ENCODE measurements around the gene FAM78A.

Gene FAM78A

GRCh38 chr9:131292937-131293336 lies 16.6 kb upstream of the FAM78A start:
- Histone ChIP-seq H3K4me1 (ENCODE audit: control extremely low read depth in 1 of 4, control insufficient read depth in 4 of 4, insufficient read depth in 4 of 4, low read length in 3 of 4) (peaks cover 0 to 17% (median 7%) of the 10 kb centered on the region in 4 experiments), H3K9me3 (ENCODE audit: control extremely low read depth in 1 of 5, control insufficient read depth in 4 of 5, insufficient read depth in 2 of 5, low read depth in 1 of 5, low read length in 4 of 5) (no peaks in the 10 kb centered on the region), H3K27me3 (replicated peaks in 2 of 5; ENCODE audit: control insufficient read depth in 4 of 5, insufficient read depth in 5 of 5, low read length in 4 of 5) (no peaks in the 10 kb centered on the region), H3K36me3 (ENCODE audit: control insufficient read depth in 4 of 4, insufficient read depth in 4 of 4, low read length in 3 of 4) (no peaks in the 10 kb centered on the region), H3K4me3 (ENCODE audit: control insufficient read depth in 1 of 7, extremely low read depth in 1 of 7, insufficient read depth in 4 of 7, low read depth in 2 of 7, low read length in 6 of 7) (no peak overlapping the region), H3K27ac (ENCODE audit: insufficient read depth in 1 of 2, low read depth in 1 of 2, low read length in 2 of 2, poor library complexity in 1 of 2, severe bottlenecking in 2 of 2) (no peak overlapping the region)
- POLR2A ChIA-PET = interaction anchor here (0.5 to 1.1 kb wide), 2 partner anchors 38 to 107 kb away, joined by 3 read pairs; no protein-coding TSS in a partner anchor
- CTCF ChIA-PET = interaction anchor here (0.7 to 1.8 kb wide), 8 partner anchors 9 to 133 kb away, joined by 3 to 7 read pairs (median 4); no protein-coding TSS in a partner anchor
- no peak for DNase-seq
- 98% methylated on average over 6 of the region's 10 CpGs for WGBS (ENCODE audit: insufficient coverage)

- Histone ChIP-seq H3K27ac (ENCODE audit: insufficient read depth in 1 of 2, low read depth in 1 of 2, low read length in 2 of 2, poor library complexity in 1 of 2, severe bottlenecking in 2 of 2) (no peak overlapping the region), H3K4me3 (ENCODE audit: control insufficient read depth in 1 of 7, extremely low read depth in 1 of 7, insufficient read depth in 4 of 7, low read depth in 2 of 7, low read length in 6 of 7) (no peak overlapping the region), H3K36me3 (ENCODE audit: control insufficient read depth in 4 of 4, insufficient read depth in 4 of 4, low read length in 3 of 4) (no peaks in the 10 kb centered on the region), H3K9me3 (ENCODE audit: control extremely low read depth in 1 of 5, control insufficient read depth in 4 of 5, insufficient read depth in 2 of 5, low read depth in 1 of 5, low read length in 4 of 5) (no peaks in the 10 kb centered on the region), H3K27me3 (replicated peaks in 2 of 5; ENCODE audit: control insufficient read depth in 4 of 5, insufficient read depth in 5 of 5, low read length in 4 of 5) (no peaks in the 10 kb centered on the region), H3K4me1 (ENCODE audit: control extremely low read depth in 1 of 4, control insufficient read depth in 4 of 4, insufficient read depth in 4 of 4, low read length in 3 of 4) (peaks cover 0 to 17% (median 7%) of the 10 kb centered on the region in 4 experiments)
- ChIA-PET POLR2A (no interaction called here), CTCF (interaction anchor here (1.5 to 1.8 kb wide), 2 partner anchors 12 to 58 kb away, joined by 3 to 5 read pairs; no protein-coding TSS in a partner anchor)
- DNase-seq = no peak
- 93% methylated on average over 5 of the region's 7 CpGs for WGBS (ENCODE audit: insufficient coverage)
Observed at GRCh38 chr9:131291795-131292315, 15.5 kb upstream of the FAM78A start.

- Histone ChIP-seq H3K4me3 (ENCODE audit: control insufficient read depth in 1 of 7, extremely low read depth in 1 of 7, insufficient read depth in 4 of 7, low read depth in 2 of 7, low read length in 6 of 7) (peak overlapping the region in 1 of 7 experiments; percentile 64), H3K4me1 (ENCODE audit: control extremely low read depth in 1 of 4, control insufficient read depth in 4 of 4, insufficient read depth in 4 of 4, low read length in 3 of 4) (peaks cover 0 to 17% (median 7%) of the 10 kb centered on the region in 4 experiments), H3K27ac (ENCODE audit: insufficient read depth in 1 of 2, low read depth in 1 of 2, low read length in 2 of 2, poor library complexity in 1 of 2, severe bottlenecking in 2 of 2) (no peak overlapping the region), H3K36me3 (ENCODE audit: control insufficient read depth in 4 of 4, insufficient read depth in 4 of 4, low read length in 3 of 4) (no peaks in the 10 kb centered on the region), H3K9me3 (ENCODE audit: control extremely low read depth in 1 of 5, control insufficient read depth in 4 of 5, insufficient read depth in 2 of 5, low read depth in 1 of 5, low read length in 4 of 5) (no peaks in the 10 kb centered on the region), H3K27me3 (replicated peaks in 2 of 5; ENCODE audit: control insufficient read depth in 4 of 5, insufficient read depth in 5 of 5, low read length in 4 of 5) (no peaks in the 10 kb centered on the region)
- DNase-seq = no peak
- ChIA-PET CTCF (interaction anchor here (0.5 kb wide), 1 partner anchor 112 kb away, joined by 3 read pairs; no protein-coding TSS in a partner anchor), POLR2A (no interaction called here)
- WGBS (ENCODE audit: insufficient coverage) = 94% methylated on average over 15 of the region's 17 CpGs
Observed at GRCh38 chr9:131290767-131291370, 14.6 kb upstream of the FAM78A start.

- no peak for DNase-seq
Observed at GRCh38 chr9:131290036-131290766, 13.9 kb upstream of the FAM78A start.

GRCh38 chr9:131289301-131290035 lies 13.2 kb upstream of the FAM78A start, which contains the start of gene PLPP7:
Gene PLPP7 (plus strand): TSS chr9:131289723. CDS start chr9:131289998, 275 bp downstream.
- ChIA-PET POLR2A (interaction anchor here (0.6 kb wide), 1 partner anchor 850 kb away, joined by 3 read pairs; no protein-coding TSS in a partner anchor), CTCF (interaction anchor here (0.9 to 1.6 kb wide), 5 partner anchors 9 to 462 kb away, joined by 3 to 4 read pairs (median 3); no protein-coding TSS in a partner anchor)
- no peaks in the 10 kb centered on the region for H3K9me3 ChIP-seq (ENCODE audit: control extremely low read depth in 1 of 5, control insufficient read depth in 4 of 5, insufficient read depth in 2 of 5, low read depth in 1 of 5, low read length in 4 of 5)
- no peaks in the 10 kb centered on the region for H3K36me3 ChIP-seq (ENCODE audit: control insufficient read depth in 4 of 4, insufficient read depth in 4 of 4, low read length in 3 of 4)
- H3K27ac ChIP-seq (ENCODE audit: insufficient read depth in 1 of 2, low read depth in 1 of 2, low read length in 2 of 2, poor library complexity in 1 of 2, severe bottlenecking in 2 of 2) = peak within 1 kb of the TSS in 1 of 2 experiments; percentile 34
- peaks cover 0 to 17% (median 7%) of the 10 kb centered on the region in 4 experiments for H3K4me1 ChIP-seq (ENCODE audit: control extremely low read depth in 1 of 4, control insufficient read depth in 4 of 4, insufficient read depth in 4 of 4, low read length in 3 of 4)
- 52% methylated on average over 23 of the region's 28 CpGs for WGBS (ENCODE audit: insufficient coverage)
- peak within 1 kb of the TSS in 3 of 7 experiments; percentile 24 to 64 (median 36) for H3K4me3 ChIP-seq (ENCODE audit: control insufficient read depth in 1 of 7, extremely low read depth in 1 of 7, insufficient read depth in 4 of 7, low read depth in 2 of 7, low read length in 6 of 7)
- H3K27me3 ChIP-seq (replicated peaks in 2 of 5; ENCODE audit: control insufficient read depth in 4 of 5, insufficient read depth in 5 of 5, low read length in 4 of 5) = no peaks in the 10 kb centered on the region
- DNase-seq = peak in 1 of 3 donors; percentile 46

More at GRCh38 chr9:131290036-131290766, 13.9 kb upstream of the FAM78A start:
- POLR2A ChIA-PET = interaction anchor here (0.6 kb wide), 1 partner anchor 850 kb away, joined by 3 read pairs; no protein-coding TSS in a partner anchor
- no peaks in the 10 kb centered on the region for H3K36me3 ChIP-seq (ENCODE audit: control insufficient read depth in 4 of 4, insufficient read depth in 4 of 4, low read length in 3 of 4)
- H3K9me3 ChIP-seq (ENCODE audit: control extremely low read depth in 1 of 5, control insufficient read depth in 4 of 5, insufficient read depth in 2 of 5, low read depth in 1 of 5, low read length in 4 of 5) = no peaks in the 10 kb centered on the region
- no peak overlapping the region for H3K27ac ChIP-seq (ENCODE audit: insufficient read depth in 1 of 2, low read depth in 1 of 2, low read length in 2 of 2, poor library complexity in 1 of 2, severe bottlenecking in 2 of 2)
- no peaks in the 10 kb centered on the region for H3K27me3 ChIP-seq (replicated peaks in 2 of 5; ENCODE audit: control insufficient read depth in 4 of 5, insufficient read depth in 5 of 5, low read length in 4 of 5)
- H3K4me3 ChIP-seq (ENCODE audit: control insufficient read depth in 1 of 7, extremely low read depth in 1 of 7, insufficient read depth in 4 of 7, low read depth in 2 of 7, low read length in 6 of 7) = peak overlapping the region in 3 of 7 experiments; percentile 24 to 64 (median 36)
- CTCF ChIA-PET = interaction anchor here (1.1 kb wide), 1 partner anchor 9 kb away, joined by 3 read pairs; no protein-coding TSS in a partner anchor
- 81% methylated on average over 32 of the region's 34 CpGs for WGBS (ENCODE audit: insufficient coverage)
- H3K4me1 ChIP-seq (ENCODE audit: control extremely low read depth in 1 of 4, control insufficient read depth in 4 of 4, insufficient read depth in 4 of 4, low read length in 3 of 4) = peaks cover 0 to 17% (median 7%) of the 10 kb centered on the region in 4 experiments

GRCh38 chr9:131288217-131288616 lies 11.9 kb upstream of the FAM78A start:
- no peaks in the 10 kb centered on the region for H3K36me3 ChIP-seq (ENCODE audit: control insufficient read depth in 4 of 4, insufficient read depth in 4 of 4, low read length in 3 of 4)
- no peak for DNase-seq
- no peak overlapping the region for H3K27ac ChIP-seq (ENCODE audit: insufficient read depth in 1 of 2, low read depth in 1 of 2, low read length in 2 of 2, poor library complexity in 1 of 2, severe bottlenecking in 2 of 2)
- peaks cover 0 to 17% (median 7%) of the 10 kb centered on the region in 4 experiments for H3K4me1 ChIP-seq (ENCODE audit: control extremely low read depth in 1 of 4, control insufficient read depth in 4 of 4, insufficient read depth in 4 of 4, low read length in 3 of 4)
- H3K4me3 ChIP-seq (ENCODE audit: control insufficient read depth in 1 of 7, extremely low read depth in 1 of 7, insufficient read depth in 4 of 7, low read depth in 2 of 7, low read length in 6 of 7) = no peak overlapping the region
- WGBS (ENCODE audit: insufficient coverage) = 83% methylated on average over 8 of the region's 9 CpGs
- H3K9me3 ChIP-seq (ENCODE audit: control extremely low read depth in 1 of 5, control insufficient read depth in 4 of 5, insufficient read depth in 2 of 5, low read depth in 1 of 5, low read length in 4 of 5) = no peaks in the 10 kb centered on the region
- CTCF ChIA-PET = interaction anchor here (1.0 to 1.6 kb wide), 3 partner anchors 48 to 463 kb away, joined by 3 to 4 read pairs (median 3); no protein-coding TSS in a partner anchor
- POLR2A ChIA-PET = interaction anchor here (1.1 kb wide), 1 partner anchor 8 kb away, joined by 4 read pairs; no protein-coding TSS in a partner anchor
- peaks cover 0 to 3% (median 0%) of the 10 kb centered on the region in 5 experiments for H3K27me3 ChIP-seq (replicated peaks in 2 of 5; ENCODE audit: control insufficient read depth in 4 of 5, insufficient read depth in 5 of 5, low read length in 4 of 5)
